GM12891 (cell line): Measurements from ENCODE around the gene TRIM3.

Experiments used
- POLR2A ChIP-seq: IDR thresholded peaks from 2 replicates; pipeline ENCODE4 v1.6.1; 2011; ENCODE audit warnings: low read depth, low read length, control low read depth
- POLR2AphosphoS5 ChIP-seq: IDR thresholded peaks from 2 replicates; pipeline ENCODE4 v1.6.1; 2011; ENCODE audit warnings: low read depth, low read length, control low read depth
- TAF1 ChIP-seq: IDR thresholded peaks from 2 replicates; pipeline ENCODE4 v1.6.1; 2011; ENCODE audit warnings: low read depth, low read length, control low read depth

DNA sequence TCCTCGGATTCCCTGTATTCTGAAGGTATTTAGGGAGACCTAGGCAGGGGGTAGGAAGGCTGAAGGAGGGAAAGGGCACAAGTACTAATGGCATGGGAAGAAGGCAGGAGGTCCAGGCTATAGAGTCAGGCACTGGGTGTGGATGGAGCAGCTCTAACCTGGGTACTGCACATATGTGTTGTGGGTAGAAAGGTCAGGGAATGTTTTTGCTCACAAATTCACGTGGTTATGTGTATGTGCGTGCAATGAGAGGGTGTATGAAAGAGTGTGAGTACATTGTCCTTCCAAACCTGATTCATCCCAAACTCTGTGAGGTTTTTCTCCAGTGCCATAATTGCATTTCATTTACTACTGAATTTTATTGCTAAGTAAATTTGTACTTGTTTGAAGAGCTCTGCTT lies 46.5 kb upstream of the TRIM3 start:
- TF ChIP-seq POLR2A (no peak), TAF1 (no peak), POLR2AphosphoS5 (no peak)
